MM.1S (cell line): ENCODE results near the gene EMX1.

Experiments used
- DNase-seq: peaks from one replicate; pipeline ENCODE4 v3.0.0-alpha.2; 2015
- H2AFZ ChIP-seq: fragments of 300-600 bp; sonication (generic); 2 replicates; pipeline ENCODE4 v1.6.0; 2016; ENCODE audit warnings: antibody characterized with exemption, low read length
- H3F3A ChIP-seq: fragments of 300-600 bp; sonication (generic); 2 replicates; pipeline ENCODE4 v1.6.1; 2016; ENCODE audit warnings: mild to moderate bottlenecking, antibody characterized with exemption, low read length, moderate library complexity, mixed read lengths; ENCODE audit not compliant: insufficient read depth
- H3K27ac ChIP-seq: fragments of 300-600 bp; sonication (generic); 2 replicates; pipeline ENCODE4 v1.5.1; 2016; ENCODE audit warnings: mild to moderate bottlenecking, low read length
- H3K27me3 ChIP-seq: fragments of 300-600 bp; sonication (generic); replicated peaks from 2 replicates; pipeline ENCODE4 v1.6.0; 2016; ENCODE audit warnings: low read length; ENCODE audit not compliant: insufficient read depth
- H3K36me3 ChIP-seq: fragments of 300-600 bp; sonication (generic); replicated peaks from 2 replicates; pipeline ENCODE4 v1.6.1; 2016; ENCODE audit warnings: mild to moderate bottlenecking, low read length, mixed read lengths; ENCODE audit not compliant: insufficient read depth
- H3K4me1 ChIP-seq: fragments of 300-600 bp; sonication (generic); 2 replicates; pipeline ENCODE4 v1.6.1; 2016; ENCODE audit warnings: low read length, mixed read lengths
- H3K4me2 ChIP-seq: fragments of 300-600 bp; sonication (generic); 2 replicates; pipeline ENCODE4 v1.6.0; 2016; ENCODE audit warnings: low read depth, low read length
- H3K4me3 ChIP-seq: fragments of 300-600 bp; sonication (generic); 2 replicates; pipeline ENCODE4 v1.5.1; 2016; ENCODE audit warnings: low read length, mixed read lengths
- H3K79me2 ChIP-seq: fragments of 300-600 bp; sonication (generic); 2 replicates; pipeline ENCODE4 v1.6.1; 2016; ENCODE audit warnings: mixed run types, low read length, mixed read lengths
- H3K9ac ChIP-seq: fragments of 300-600 bp; sonication (generic); 2 replicates; pipeline ENCODE4 v1.6.1; 2016; ENCODE audit warnings: low read length, mixed read lengths
- H3K9me2 ChIP-seq: fragments of 300-600 bp; sonication (generic); replicated peaks from 2 replicates; pipeline ENCODE4 v1.6.1; 2016; ENCODE audit warnings: mild to moderate bottlenecking, low read length, mixed read lengths; ENCODE audit not compliant: insufficient read depth
- H3K9me3 ChIP-seq: fragments of 300-600 bp; sonication (generic); replicated peaks from 2 replicates; pipeline ENCODE4 v1.6.1; 2016; ENCODE audit warnings: mild to moderate bottlenecking, low read length, mixed read lengths; ENCODE audit not compliant: insufficient read depth
- H4K20me1 ChIP-seq: fragments of 300-600 bp; sonication (generic); 2 replicates; pipeline ENCODE4 v1.6.1; 2016; ENCODE audit warnings: mild to moderate bottlenecking, low read length, moderate library complexity, mixed read lengths; ENCODE audit not compliant: insufficient read depth
- EZH2 ChIP-seq: fragments of 300-600 bp; sonication (generic); optimal IDR thresholded peaks from 2 replicates; pipeline ENCODE3; 2017; ENCODE audit warnings: low read depth, mild to moderate bottlenecking, antibody characterized with exemption, low read length, mixed read lengths
- EZH2phosphoT487 ChIP-seq: fragments of 300-600 bp; sonication (generic); IDR thresholded peaks from 2 replicates; pipeline ENCODE4 v1.6.1; 2018; ENCODE audit warnings: antibody characterized with exemption, low read length
- TF ChIP-seq, protein P1 (sequence below): fragments of 300-600 bp; sonication (generic); IDR thresholded peaks from 2 replicates; pipeline ENCODE4 v1.5.1; 2016; ENCODE audit warnings: antibody characterized with exemption, low read length, mixed read lengths

EMX1 gene

DNA sequence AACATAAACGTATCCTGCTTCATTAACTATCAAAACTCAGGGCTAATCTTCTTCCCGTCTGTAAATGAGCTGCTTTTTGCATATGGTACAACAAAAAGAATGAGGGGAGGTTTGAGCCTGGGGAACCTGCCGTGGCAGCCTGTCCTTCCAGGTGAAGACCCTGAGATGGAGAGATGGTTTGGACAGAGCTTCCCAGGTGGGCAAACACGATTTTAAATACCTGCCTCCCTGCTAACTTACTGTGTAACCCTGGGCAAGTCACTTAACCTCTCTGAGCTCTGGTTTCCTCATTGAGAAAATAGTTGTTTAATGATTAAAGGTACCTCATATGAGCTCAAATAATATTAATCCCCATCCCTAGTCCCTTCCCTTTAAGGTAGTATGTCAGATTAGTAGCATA lies 9.0 kb downstream of the EMX1 start:
- Histone ChIP-seq H3K4me1 (no peaks in the 10 kb centered on the region), H2AFZ (no peak overlapping the region), H3K9me3 (no peaks in the 10 kb centered on the region), H3K9me2 (no peaks in the 10 kb centered on the region), H3K27me3 (peaks cover 61% of the 10 kb centered on the region), H3K79me2 (no peaks in the 10 kb centered on the region), H3K27ac (no peak overlapping the region), H3K36me3 (no peaks in the 10 kb centered on the region), H4K20me1 (no peaks in the 10 kb centered on the region), H3K4me3 (no peak overlapping the region), H3K9ac (no peak overlapping the region), H3K4me2 (no peak overlapping the region), H3F3A (no peaks in the 10 kb centered on the region)
- DNase-seq, result no peak
- TF ChIP-seq EZH2 (no peak), EZH2phosphoT487 (no peak)
- TF ChIP-seq, protein P1, sequence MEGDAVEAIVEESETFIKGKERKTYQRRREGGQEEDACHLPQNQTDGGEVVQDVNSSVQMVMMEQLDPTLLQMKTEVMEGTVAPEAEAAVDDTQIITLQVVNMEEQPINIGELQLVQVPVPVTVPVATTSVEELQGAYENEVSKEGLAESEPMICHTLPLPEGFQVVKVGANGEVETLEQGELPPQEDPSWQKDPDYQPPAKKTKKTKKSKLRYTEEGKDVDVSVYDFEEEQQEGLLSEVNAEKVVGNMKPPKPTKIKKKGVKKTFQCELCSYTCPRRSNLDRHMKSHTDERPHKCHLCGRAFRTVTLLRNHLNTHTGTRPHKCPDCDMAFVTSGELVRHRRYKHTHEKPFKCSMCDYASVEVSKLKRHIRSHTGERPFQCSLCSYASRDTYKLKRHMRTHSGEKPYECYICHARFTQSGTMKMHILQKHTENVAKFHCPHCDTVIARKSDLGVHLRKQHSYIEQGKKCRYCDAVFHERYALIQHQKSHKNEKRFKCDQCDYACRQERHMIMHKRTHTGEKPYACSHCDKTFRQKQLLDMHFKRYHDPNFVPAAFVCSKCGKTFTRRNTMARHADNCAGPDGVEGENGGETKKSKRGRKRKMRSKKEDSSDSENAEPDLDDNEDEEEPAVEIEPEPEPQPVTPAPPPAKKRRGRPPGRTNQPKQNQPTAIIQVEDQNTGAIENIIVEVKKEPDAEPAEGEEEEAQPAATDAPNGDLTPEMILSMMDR, result no peak

DNA sequence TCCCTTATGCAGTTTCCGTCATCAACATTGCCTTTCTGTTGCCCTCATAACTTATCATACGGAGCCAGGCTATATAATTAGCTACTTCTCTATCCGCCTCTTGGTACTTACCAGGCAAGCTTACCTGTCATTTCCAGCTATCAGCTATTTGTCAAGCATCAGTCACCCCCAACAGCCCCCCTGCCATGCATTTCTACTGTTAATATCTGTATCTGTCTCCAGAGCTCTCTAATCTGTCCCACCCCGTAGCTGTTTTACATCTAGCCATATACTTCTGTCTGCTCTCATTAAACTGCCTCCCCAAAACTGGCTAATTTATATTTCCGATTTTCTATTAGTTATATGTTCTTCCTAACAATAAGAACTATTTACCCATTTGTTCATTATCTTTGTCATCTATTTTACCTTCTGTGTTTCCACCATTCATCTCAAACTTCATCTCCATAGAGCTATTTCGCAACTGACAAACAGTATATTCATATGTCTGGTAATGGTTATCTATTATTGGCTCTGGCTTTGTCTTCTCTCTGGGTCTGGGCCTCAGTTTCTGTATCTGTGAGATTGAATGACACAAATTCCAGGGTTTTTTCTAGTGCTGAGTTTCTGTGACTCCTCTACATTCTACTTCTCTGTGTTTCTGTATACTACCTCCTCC lies 9.6 kb downstream of the EMX1 start:
- no peaks in the 10 kb centered on the region for H3K79me2 ChIP-seq
- no peaks in the 10 kb centered on the region for H3K9me2 ChIP-seq
- no peak overlapping the region for H3K4me2 ChIP-seq
- no peaks in the 10 kb centered on the region for H3K4me1 ChIP-seq
- H3K27me3 ChIP-seq, result peaks cover 55% of the 10 kb centered on the region
- no peak overlapping the region for H2AFZ ChIP-seq
- H3K4me3 ChIP-seq, result no peak overlapping the region
- no peaks in the 10 kb centered on the region for H3K36me3 ChIP-seq
- no peak for DNase-seq
- no peak overlapping the region for H3K9ac ChIP-seq
- no peaks in the 10 kb centered on the region for H4K20me1 ChIP-seq
- H3K27ac ChIP-seq, result no peak overlapping the region
- no peaks in the 10 kb centered on the region for H3K9me3 ChIP-seq
- TF ChIP-seq EZH2phosphoT487 (no peak), EZH2 (no peak)
- TF ChIP-seq, protein P1, result no peak
- no peaks in the 10 kb centered on the region for H3F3A ChIP-seq

DNA sequence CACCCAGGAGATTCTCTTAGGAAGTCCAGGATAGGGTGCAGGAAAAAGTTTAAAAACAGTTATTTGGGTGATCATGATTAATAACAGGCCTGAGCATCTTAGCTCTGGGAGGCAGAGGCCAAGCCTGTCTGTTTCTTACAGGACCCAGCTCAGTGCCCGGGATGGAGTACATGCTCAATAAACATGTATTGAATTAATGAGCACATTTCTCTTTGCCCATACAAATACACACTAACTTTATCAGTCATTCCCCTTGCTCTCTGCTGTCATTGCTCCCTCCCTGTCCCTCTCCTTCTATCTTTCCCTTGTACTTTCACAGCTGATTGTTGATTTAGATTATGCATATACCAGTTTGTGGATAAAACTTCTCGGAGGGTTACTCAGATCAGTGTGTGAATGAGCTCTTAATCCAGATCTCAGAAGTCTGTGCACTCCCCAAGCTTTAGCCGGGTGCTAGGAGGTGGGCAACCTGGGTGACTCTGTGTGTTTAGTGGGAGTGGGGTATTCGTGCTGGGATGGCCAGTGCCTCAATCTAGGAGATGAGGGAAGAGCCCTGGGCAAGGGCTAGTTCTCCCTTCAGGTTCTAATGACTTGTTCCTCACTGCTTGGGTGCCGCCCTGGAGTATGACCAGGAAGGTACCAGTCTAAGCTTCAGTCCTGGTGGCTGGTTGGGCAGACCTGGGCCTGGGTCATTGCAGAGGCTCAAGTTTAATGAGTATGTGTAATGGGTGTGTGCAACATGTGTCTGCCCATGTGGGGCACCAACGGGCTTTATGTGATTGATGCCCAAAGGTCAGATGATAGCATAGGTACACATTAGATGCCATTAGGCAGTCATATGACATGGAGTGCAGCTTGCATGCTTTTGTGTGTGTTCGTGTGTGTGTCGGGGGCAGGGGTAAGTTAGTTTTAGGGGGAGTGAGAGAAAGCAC lies 10.6 kb downstream of the EMX1 start:
- Histone ChIP-seq H3F3A (no peaks in the 10 kb centered on the region), H3K27me3 (peaks cover 46% of the 10 kb centered on the region), H3K4me3 (no peak overlapping the region), H3K9ac (no peak overlapping the region), H3K9me2 (no peaks in the 10 kb centered on the region), H3K27ac (no peak overlapping the region), H2AFZ (no peak overlapping the region), H3K4me1 (no peaks in the 10 kb centered on the region), H3K36me3 (no peaks in the 10 kb centered on the region), H3K4me2 (no peak overlapping the region), H4K20me1 (no peaks in the 10 kb centered on the region), H3K79me2 (no peaks in the 10 kb centered on the region), H3K9me3 (no peaks in the 10 kb centered on the region)
- no peak for TF ChIP-seq EZH2phosphoT487
- TF ChIP-seq EZH2, result no peak
- TF ChIP-seq, protein P1, result no peak
- no peak for DNase-seq
